GM18873 (cell line): ENCODE data around the gene POU6F1.
A peak's percentile ranks its signal among the peaks of the same experiment; 100 is the strongest.

ENCODE experiments used
- ATAC-seq: cut with Tn5 transposase; IDR thresholded peaks from one replicate; pipeline ENCODE4 v1.9.1; 2021; ENCODE audit warnings: mild to moderate bottlenecking, moderate library complexity, moderate number of reproducible peaks; ENCODE audit not compliant: unreplicated experiment, low FRiP score

POU6F1 gene

DNA sequence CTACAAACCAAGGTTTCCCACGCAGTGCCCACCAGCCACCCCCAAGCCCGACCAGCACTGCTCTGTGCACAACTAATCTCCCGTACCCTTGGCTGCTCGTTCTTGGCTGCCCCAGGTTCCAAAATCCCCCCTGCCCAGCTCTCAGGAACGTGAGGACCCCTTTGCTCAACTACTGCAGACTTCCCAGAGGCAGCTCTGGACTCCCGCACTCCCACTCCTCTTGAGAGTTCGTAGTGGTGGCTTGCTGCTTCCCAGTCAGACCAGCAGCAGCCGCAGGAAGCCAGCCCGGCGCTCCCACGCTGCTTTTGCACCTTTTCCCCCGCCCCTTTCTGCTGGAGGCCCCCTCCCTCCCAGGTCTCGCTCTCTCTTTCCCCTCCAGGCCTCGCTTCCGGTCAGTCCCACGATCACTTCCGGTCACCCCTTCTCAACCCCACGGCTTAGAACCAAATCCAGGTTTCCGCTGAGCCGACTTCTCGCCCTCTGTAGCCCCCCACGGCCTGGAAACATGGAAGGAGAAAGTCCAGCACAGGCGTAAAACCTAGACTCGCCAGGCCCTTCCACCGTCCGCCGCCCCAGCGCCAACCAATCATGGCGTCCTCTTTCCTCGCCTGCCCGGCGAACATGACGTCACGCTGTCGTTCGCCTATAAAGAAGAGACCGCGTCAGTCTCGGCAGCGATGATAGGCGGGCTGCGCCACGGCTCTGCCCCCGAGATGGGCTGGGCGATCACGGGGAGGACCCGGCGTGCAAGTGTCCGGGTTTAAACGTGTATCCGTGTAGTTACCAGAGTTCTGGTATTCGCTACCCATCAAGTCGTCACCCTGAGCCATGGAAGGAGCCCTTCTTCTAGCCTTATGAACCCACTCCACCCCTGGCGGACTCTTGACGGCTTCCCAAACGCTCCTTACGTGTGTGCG, 45.1 kb downstream of the POU6F1 start, which contains the start of gene TFCP2:
Gene TFCP2, minus strand, starts transcription at position 621 of the 917 bp plus-strand sequence. CDS start 713 bp downstream, outside the sequence.
- ATAC-seq = peak; percentile 73

DNA sequence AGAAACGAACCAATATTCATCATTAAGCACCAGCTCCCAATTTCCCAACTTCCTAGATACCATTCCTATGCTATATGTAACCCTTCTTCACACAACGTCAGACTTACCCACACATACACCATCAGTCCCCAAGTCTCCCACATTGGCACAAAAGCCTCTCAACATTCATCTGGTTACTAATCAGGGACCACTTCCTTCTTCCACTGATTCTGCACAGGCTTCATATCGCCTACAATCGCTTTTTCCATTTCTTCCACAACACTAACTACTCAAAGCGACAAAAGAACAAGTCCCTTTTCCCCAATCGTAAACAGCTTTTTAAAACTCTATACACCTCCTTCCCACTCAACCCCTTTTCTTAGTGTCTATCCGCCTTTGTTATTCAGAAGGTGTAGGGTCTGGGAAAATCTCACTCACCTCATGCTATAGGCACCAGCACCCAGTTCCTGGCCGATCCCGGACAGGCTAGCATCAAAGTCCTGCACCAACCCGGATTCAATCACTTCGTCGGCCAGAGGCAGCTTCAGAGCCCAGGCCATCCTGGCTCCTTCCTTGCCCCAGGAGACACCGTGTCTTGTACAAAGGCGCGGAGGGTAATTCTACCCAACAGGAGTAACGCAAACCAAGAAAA, 45.9 kb downstream of the POU6F1 start:
- peak; percentile 19 for ATAC-seq

DNA sequence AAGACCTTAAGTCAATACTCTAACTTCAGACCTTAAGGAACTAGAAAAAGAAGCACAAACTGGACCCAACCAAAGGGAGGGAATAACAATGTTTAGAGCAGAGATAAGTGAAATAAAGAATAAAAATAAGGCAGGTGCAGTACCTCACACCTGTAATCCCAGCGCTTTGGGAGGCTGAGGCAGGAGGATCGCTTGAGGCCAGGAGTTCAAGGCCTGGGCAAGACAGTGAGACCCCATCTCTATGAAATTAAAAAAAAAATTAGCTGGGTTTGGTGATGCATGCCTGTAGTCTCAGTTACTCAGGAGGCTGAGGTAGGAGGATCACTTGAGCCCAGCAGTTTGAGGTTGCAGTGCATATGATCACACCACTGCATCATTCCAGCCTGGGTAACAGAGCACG, 54.1 kb downstream of the POU6F1 start:
- no peak for ATAC-seq

DNA sequence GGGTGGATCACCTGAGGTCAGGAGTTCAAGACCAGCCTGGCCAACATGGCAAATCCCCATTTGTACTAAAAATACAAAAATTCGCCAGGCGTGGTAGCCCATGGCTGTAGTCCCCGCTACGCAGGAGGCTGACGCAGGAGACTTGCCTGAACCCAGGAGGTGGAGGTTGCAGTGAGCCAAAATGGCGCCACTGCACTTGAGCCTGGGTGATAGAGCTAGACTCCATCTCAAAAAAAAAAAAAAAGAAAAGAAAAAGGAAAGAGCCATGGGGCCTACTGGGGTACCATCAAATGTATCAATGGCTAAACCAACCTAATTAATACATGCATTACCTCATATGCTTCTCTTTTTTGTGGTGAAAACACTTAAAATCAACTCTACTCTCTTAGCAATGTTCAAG, 55.6 kb downstream of the POU6F1 start:
- ATAC-seq = no peak

DNA sequence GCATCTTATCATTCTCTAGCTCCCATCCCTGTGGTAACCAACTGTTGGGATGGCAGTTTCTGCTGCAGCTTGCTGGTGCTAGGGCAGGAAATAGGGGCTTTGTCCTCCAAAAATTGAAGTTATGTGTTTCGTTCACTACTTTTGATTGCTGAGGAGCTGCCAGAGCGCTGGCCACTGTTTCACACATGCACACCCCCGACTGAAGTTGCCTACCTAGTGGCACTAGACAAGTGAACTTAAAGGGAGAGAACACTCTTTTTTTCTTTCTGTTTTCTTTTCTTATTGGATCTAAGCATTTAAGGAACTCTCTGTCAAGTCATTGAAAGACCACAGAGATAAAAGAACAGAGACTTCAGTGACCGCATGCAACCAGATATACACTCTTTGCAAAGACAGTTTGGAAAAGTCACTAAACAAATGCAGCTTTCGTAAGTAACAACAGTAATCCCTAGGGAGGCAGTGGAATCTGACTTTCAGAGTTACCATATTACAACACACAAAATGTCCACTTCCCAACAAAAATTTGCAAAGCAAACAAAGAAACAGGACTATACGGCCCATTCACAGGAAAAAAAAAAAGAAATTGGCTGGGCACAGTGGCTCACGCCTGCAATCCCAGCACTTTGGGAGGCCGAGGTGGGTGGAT, 56.9 kb downstream of the POU6F1 start:
- no peak for ATAC-seq

DNA sequence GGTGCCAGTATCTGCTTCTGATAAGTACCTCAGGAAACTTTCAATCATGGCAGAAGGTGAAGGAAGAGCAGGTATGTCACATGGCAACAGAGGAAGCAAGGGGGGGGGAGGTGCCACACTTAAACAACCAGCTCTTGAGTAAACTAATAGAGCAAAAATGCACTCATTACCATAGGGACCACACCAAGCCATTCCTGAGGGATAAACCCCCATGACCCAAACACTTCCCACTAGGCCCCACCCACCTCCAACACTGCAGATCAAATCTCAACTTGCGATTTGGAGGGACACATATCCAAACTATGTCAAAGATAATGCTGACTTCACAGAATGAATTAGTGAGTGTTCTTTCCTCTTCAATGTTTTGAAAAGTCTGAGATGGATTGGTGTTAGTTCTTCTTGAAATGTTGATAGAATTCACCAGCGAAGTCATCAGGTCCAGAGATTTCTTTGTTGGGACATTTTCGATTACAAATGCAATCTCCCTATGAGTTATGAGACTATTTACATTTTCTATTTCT, 61.6 kb downstream of the POU6F1 start:
- no peak for ATAC-seq

DNA sequence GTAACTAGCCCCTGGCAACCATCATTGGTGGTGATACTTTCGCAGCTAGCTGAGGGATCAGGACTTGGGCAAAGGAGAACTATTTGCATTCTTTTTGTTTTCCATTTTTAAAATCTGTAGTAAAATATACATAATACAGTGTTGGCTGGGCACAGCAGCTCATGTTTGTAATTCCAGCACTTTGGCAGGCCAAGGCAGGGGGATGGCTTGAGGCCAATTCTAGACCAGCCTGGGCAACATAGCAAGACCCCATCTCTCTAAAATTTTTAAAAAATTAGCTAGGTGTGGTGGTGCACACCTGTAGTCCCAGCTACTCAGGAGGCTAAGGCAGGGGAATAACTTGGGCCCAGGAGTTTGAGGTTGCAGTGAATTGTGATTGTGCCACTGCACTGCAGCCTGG, 64.9 kb downstream of the POU6F1 start:
- ATAC-seq = no peak

DNA sequence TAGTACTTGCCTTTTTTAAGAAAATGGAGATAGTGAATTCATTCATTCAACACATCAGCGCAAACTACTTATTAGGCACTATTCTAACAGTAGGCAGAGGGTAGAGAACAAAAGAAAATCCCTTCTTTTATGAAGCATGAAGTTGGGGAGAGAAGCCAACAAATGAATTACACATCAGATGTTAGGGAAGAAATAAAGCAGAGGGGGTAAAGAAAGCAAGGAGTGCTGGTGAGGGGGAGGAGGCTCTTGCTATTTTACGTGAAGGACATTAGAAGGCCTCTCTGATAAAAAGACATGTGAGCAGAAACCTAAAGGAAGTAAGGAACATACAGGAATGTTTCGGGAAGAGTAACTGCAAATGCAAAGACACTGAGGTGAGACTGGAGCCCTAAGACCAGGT, 67.1 kb downstream of the POU6F1 start:
- no peak for ATAC-seq

DNA sequence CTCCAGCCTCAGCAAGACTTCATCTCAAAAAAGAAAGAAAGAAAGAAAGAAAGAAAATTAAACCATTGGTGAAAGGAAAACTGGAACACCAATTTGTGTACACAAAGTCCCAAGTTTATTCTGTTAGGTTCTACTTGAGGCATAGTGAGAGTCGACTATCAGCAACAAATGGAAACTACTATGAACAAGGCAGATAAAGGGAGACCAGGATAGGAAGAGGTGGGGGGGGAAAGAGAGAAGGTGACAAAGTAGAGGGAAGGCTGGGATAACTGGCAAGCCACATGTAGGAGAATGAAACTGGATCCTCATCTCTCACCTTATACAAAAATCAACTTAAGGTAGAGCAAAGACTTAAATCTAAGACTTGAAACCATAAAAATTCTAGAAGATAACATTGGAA, 70.6 kb downstream of the POU6F1 start:
- no peak for ATAC-seq

DNA sequence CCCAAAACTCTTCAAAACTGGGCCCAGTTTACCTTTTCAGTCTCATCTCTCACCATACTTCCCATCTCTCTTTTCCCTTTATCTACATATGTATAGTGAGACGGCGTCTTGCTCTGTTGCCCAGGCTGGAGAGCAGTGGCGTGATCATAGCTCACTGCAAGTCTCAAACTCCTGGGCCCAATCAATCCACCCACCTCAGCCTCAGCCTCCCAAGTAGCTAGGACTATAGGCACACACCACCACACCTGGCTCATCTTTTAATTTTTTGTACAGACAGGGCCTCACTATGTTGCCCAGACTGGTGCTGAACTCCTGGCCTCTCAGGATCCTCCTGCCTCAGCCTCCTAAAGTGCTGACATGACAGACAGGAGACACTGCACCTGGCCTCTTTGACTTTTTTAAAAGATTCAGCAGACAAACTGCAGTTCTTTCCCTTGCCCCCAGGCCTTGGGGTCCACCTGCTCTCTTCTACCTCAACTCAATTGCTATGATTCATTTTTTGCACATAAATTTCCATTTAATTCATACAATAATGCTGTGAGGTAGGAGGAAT, 78.5 kb downstream of the POU6F1 start:
- ATAC-seq = no peak
